ENCODE data around the gene TBC1D1. TPM values are rescaled to one million over a fixed set of nuclear protein-coding genes. Genes with fewer than 3 reads are reported as not detected.
A peak's percentile ranks its signal among the peaks of the same experiment; 100 is the strongest.

The TBC1D1 gene
- total and polyA plus RNA-seq, 2 donors (not counting 1 experiment from before 2014, with no cell fraction given) = 39.7 to 90.0 TPM

GRCh38 chr4:38025665-38026064, 134.8 kb downstream of the TBC1D1 start:
- no peaks in the 10 kb centered on the region for H3K27me3 ChIP-seq (ENCODE audit: control insufficient read depth, insufficient read depth, low read length)
- no peak overlapping the region for H3K4me3 ChIP-seq (replicated peaks in 1 of 4; ENCODE audit: control extremely low read depth in 1 of 4, insufficient read depth in 1 of 4, low read depth in 3 of 4, low read length in 4 of 4)
- TF ChIP-seq EZH2 (IDR thresholded peaks at IDR 0.05; ENCODE audit: low read length, missing control alignments) (no peak), CTCF (conservative IDR thresholded peaks at IDR 0.05 in 1 of 2, IDR thresholded peaks at IDR 0.05 in 1 of 2; ENCODE audit: low read depth in 1 of 2, low read length in 2 of 2) (no peak)
- no peak overlapping the region for H3K27ac ChIP-seq (ENCODE audit: insufficient read depth, low read length)
- H3K79me2 ChIP-seq (ENCODE audit: control insufficient read depth, insufficient read depth, low read length) = no peaks in the 10 kb centered on the region
- no peaks in the 10 kb centered on the region for H3K9me3 ChIP-seq (ENCODE audit: control insufficient read depth, insufficient read depth, low read depth, low read length)
- H3K9ac ChIP-seq (ENCODE audit: insufficient read depth, low read length) = no peak overlapping the region
- no peak for DNase-seq (ENCODE audit: low read depth in 2 of 2)
- H3K36me3 ChIP-seq (ENCODE audit: control insufficient read depth, insufficient read depth, low read length) = no peaks in the 10 kb centered on the region
- H2AFZ ChIP-seq (ENCODE audit: low read length) = no peak overlapping the region
- no peak overlapping the region for H3K4me2 ChIP-seq (ENCODE audit: extremely low read depth, insufficient read depth, low read length)
- H3K4me1 ChIP-seq (ENCODE audit: control insufficient read depth, extremely low read depth, insufficient read depth, low read length) = no peaks in the 10 kb centered on the region
- no peaks in the 10 kb centered on the region for H4K20me1 ChIP-seq (ENCODE audit: control insufficient read depth, extremely low read depth, insufficient read depth, low read length)

- Histone ChIP-seq H3K9me3 (ENCODE audit: control insufficient read depth, insufficient read depth, low read depth, low read length) (no peaks in the 10 kb centered on the region), H3K27ac (ENCODE audit: insufficient read depth, low read length) (no peak overlapping the region), H4K20me1 (ENCODE audit: control insufficient read depth, extremely low read depth, insufficient read depth, low read length) (no peaks in the 10 kb centered on the region), H3K36me3 (ENCODE audit: control insufficient read depth, insufficient read depth, low read length) (no peaks in the 10 kb centered on the region), H3K79me2 (ENCODE audit: control insufficient read depth, insufficient read depth, low read length) (no peaks in the 10 kb centered on the region), H2AFZ (ENCODE audit: low read length) (no peak overlapping the region), H3K4me2 (ENCODE audit: extremely low read depth, insufficient read depth, low read length) (no peak overlapping the region), H3K27me3 (ENCODE audit: control insufficient read depth, insufficient read depth, low read length) (no peaks in the 10 kb centered on the region), H3K4me3 (replicated peaks in 1 of 4; ENCODE audit: control extremely low read depth in 1 of 4, insufficient read depth in 1 of 4, low read depth in 3 of 4, low read length in 4 of 4) (no peak overlapping the region), H3K4me1 (ENCODE audit: control insufficient read depth, extremely low read depth, insufficient read depth, low read length) (no peaks in the 10 kb centered on the region), H3K9ac (ENCODE audit: insufficient read depth, low read length) (no peak overlapping the region)
- no peak for DNase-seq (ENCODE audit: low read depth in 2 of 2)
- no peak for TF ChIP-seq CTCF (conservative IDR thresholded peaks at IDR 0.05 in 1 of 2, IDR thresholded peaks at IDR 0.05 in 1 of 2; ENCODE audit: low read depth in 1 of 2, low read length in 2 of 2)
- no peak for TF ChIP-seq EZH2 (IDR thresholded peaks at IDR 0.05; ENCODE audit: low read length, missing control alignments)
Observed at GRCh38 chr4:38026158-38026740, 135.4 kb downstream of the TBC1D1 start.

GRCh38 chr4:38030023-38030422, 139.1 kb downstream of the TBC1D1 start:
- Histone ChIP-seq H3K79me2 (ENCODE audit: control insufficient read depth, insufficient read depth, low read length) (no peaks in the 10 kb centered on the region), H3K9ac (ENCODE audit: insufficient read depth, low read length) (no peak overlapping the region), H3K27ac (ENCODE audit: insufficient read depth, low read length) (no peak overlapping the region), H2AFZ (ENCODE audit: low read length) (no peak overlapping the region), H3K4me1 (ENCODE audit: control insufficient read depth, extremely low read depth, insufficient read depth, low read length) (no peaks in the 10 kb centered on the region), H3K4me3 (replicated peaks in 1 of 4; ENCODE audit: control extremely low read depth in 1 of 4, insufficient read depth in 1 of 4, low read depth in 3 of 4, low read length in 4 of 4) (no peak overlapping the region), H4K20me1 (ENCODE audit: control insufficient read depth, extremely low read depth, insufficient read depth, low read length) (no peaks in the 10 kb centered on the region), H3K9me3 (ENCODE audit: control insufficient read depth, insufficient read depth, low read depth, low read length) (no peaks in the 10 kb centered on the region), H3K36me3 (ENCODE audit: control insufficient read depth, insufficient read depth, low read length) (no peaks in the 10 kb centered on the region), H3K4me2 (ENCODE audit: extremely low read depth, insufficient read depth, low read length) (no peak overlapping the region), H3K27me3 (ENCODE audit: control insufficient read depth, insufficient read depth, low read length) (no peaks in the 10 kb centered on the region)
- peak in 1 of 2 donors; percentile 72 for DNase-seq (ENCODE audit: low read depth in 2 of 2)
- TF ChIP-seq CTCF (conservative IDR thresholded peaks at IDR 0.05 in 1 of 2, IDR thresholded peaks at IDR 0.05 in 1 of 2; ENCODE audit: low read depth in 1 of 2, low read length in 2 of 2) (no peak), EZH2 (IDR thresholded peaks at IDR 0.05; ENCODE audit: low read length, missing control alignments) (no peak)
